GM18511 (cell line): ENCODE results near the gene CFAP20.

Experiments
- ATAC-seq: cut with Tn5 transposase; IDR thresholded peaks from one replicate; pipeline ENCODE4 v1.9.1; 2021; ENCODE audit warnings: mild to moderate bottlenecking, moderate library complexity; ENCODE audit not compliant: unreplicated experiment

The CFAP20 gene

DNA sequence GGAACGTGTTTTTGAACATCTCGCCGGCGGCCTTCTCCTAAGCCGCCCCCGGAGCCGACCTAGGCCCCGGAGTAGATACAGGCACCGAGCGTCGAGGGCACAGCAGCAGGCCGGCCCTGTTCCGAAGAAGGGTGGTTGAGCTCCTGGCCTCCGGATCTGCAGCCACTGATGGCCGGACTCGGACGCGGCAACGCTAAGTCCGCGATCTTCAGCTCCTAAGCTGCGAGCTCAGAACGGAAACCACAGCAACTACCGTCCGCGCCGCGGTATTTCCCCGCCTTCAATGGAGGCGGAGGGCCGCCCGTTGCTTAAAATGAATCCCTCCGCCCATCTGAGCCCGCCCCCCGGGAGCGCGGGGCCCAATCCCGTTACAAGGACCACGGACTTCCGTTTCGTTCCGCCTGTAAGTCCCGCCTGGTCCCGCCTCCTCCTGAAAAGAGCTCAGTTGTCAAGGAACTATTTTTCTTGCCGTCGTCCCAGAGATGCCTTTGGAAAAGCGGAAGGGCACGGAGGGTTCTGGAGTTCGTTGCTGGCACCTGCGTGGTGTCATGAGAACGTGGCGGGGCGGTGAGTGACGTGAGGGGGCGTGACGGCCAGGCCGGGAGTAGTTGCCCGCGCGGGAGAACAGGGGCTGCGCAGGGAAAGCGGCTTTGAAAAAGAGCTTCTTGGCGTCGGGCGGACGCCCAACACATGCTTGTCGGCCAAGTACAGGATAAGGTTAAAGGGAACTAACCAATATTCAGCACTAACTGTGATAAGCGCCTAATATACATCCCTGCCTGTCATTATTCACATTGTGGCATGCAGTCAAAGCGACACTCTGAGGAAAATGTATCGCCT, at the start of gene CFAP20:
Gene CFAP20, minus strand, starts transcription at position 285 of the 840 bp plus-strand sequence. Its CDS starts 266 bp downstream, at position 19.
- peak; percentile 92 for ATAC-seq

DNA sequence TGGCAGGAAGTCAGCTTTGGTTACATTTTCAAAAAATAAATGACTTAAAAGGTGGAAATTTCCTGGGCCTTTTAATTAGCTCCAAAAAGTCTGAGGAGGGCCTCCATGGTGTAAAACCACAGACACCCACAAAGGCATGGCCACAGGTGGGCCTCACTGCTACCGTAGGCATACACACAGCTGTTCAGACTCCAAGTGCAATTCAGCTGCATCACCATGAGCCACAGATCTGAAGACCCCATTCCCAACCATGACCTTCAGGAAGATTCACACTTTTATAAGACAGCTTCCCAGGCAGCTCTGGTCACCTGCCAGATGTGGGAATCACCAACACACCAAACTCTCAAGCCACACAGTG, 48.2 kb upstream of the CFAP20 start:
- ATAC-seq, result no peak

DNA sequence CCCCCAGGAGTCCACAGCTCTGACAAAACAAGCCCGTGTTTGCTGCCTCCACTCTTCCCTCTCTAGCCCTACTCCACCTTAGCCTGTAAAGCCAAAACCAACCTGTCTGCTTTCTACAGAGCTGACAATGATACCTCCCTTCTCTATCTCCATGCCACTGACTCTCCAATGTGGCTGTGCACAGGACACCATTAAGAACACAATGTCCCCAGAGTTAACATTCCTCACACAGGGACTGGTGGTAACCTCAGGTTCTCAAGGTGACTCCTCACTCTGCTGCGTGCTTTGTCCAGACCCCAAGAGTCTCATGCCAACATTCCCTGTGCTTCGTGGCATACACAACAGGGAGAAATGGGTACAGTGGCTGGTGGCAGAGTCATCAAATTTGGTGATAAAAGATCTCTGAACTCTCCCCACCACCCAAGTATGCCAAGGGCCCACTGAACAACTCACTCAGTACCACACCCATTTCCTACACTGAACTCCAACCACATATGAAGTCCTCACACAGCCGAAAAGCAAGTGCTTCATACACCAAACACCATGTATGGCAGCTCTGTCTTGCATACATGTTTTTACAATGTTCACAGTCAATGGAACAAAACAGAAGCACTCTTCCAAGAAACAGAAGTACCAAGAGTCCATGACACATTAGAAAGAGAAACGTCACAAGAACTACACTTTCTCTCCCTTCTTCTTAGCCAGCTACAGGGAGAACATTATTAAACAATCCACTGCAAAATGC, 47.6 kb upstream of the CFAP20 start:
- no peak for ATAC-seq

- no peak for ATAC-seq
Measured at GRCh38 chr16:58170223-58170622, 41.0 kb upstream of the CFAP20 start.

DNA sequence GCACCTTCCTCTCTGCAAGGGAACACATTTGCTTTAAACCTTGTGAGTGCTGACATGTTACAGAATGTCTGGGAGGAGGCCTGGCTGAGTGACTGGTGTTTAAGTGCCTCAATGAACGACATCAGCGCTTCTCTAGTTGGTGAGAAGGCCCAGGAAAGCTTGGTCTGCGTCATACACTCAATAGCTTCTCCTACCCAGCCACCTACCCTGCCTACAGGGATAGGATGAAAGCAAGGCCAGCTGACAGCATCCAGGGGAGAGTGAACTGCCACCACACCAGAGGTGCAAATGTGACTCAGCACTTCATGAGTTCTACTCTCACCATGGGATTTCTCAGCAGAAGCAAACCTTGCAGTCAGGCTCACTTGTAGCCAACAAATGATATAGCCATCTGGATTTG, 31.7 kb upstream of the CFAP20 start:
- ATAC-seq, result no peak

- no peak for ATAC-seq
Measured at GRCh38 chr16:58158725-58159124, 29.5 kb upstream of the CFAP20 start.

DNA sequence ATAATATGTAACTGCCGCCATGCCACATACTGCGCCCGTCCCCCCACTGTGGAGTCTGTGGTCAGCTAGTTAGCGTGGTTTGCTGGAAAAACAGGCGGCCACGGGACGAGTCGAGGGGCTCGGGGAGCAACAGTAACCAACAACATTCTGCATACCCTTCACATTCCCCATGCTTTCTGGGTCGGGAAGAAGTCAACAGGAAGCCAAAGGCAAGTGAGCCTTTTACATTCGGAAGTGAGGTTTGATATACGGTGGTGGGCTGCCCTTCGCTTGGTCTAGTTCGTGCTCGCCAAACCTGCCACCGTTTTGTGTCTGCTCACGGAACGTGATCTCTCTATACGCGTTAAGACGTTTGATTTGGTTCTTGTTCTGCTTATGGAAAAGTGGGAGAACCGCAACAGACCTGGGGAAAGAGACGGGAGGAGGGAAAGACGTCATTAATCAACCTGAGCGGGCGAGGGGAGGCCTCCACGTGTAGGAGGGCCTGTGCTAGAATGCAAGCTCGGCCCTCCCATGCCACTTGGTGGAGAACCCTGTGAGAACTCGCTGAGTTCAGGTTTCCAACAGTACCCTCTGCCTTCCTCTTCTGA, 28.9 kb upstream of the CFAP20 start:
- ATAC-seq, result no peak

DNA sequence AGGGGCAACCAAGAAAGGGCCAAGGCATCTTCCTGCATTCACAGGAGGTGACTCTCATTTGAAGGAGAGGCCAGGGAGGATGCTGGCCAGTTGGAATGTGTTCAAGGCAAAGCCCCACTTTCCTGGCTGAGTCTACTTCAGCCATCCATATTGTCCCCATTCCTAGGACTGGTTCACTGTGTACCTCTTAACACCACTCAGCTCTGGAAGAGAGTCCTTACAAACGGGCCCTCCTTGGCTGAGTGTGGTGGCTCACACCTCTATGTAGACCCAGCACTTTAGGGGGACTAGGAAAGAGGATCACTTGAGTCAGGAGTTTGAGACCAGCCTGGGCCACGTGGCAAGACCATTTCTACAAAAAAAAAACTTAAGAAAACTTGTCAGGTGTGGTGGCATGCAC, 28.1 kb upstream of the CFAP20 start:
- no peak for ATAC-seq

GRCh38 chr16:58155839-58156238, 26.7 kb upstream of the CFAP20 start:
- ATAC-seq, result no peak

DNA sequence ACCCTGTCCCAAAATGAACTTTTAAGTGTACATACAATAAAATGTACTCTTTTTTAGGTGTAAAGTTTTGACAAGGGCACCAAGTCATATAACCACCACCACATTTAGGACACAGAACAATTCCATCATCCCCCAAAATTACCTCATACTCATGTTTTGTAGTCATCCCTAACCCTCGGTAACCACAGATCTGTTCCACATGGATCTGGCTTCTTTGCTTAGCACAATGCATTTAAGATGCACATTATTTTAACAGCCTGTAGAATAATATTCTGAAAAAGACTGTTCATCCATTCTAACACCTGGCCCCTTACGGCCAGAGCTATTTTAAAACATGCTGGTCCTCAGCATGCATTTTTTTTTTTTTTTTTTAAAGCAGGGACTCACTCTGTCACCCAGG, 25.2 kb upstream of the CFAP20 start:
- no peak for ATAC-seq

DNA sequence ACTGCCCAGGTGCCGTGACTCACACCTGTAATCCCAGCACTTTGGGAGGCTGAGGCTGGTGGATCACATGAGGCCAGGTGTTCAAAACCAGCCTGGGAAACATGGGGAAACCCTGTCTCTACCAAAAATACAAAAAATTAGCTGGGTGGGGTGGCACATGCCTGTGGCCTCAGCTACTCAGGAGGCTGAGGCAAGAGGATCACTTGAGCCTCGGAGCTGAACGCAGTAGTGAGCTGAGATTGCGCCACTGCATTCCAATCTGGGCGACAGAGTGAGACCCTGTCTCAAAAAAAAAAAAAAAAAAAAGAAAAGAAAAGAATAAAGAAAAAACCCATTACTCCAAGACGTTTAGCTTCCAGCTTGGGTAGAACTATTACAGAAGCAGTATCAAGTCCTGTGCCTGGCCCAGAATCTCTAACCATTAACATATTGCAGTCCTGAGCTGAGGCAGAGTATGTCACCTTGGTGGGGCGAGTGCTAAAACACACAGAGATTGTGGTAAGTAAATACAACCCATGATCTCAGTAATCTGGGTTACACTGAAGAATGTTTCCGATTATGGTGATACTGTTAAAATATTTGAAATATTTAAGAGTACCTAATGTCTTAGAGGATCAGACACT, 23.2 kb upstream of the CFAP20 start:
- no peak for ATAC-seq

GRCh38 chr16:58148526-58148925, 19.3 kb upstream of the CFAP20 start:
- ATAC-seq, result no peak

- ATAC-seq, result no peak
Measured at GRCh38 chr16:58148099-58148498, 18.9 kb upstream of the CFAP20 start.

DNA sequence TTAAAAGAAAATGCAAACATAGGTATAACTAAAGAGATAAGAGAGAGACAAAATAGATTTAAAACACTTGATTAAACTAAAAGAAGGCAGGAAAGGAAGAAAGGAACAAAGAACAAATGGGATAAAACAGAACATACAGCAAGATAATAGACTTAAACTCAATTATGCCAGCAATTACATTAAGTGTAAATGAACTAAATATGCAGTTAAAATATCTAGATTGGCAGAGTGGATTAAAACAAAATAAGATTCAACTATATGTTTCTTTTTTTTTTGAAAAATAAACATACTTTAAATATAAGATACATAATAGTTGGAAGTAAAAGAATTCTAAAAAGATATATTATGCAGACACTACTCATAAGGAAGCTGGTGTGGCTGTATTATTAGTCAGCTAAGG, 9.7 kb upstream of the CFAP20 start:
- ATAC-seq, result no peak

GRCh38 chr16:58137581-58137980, 8.4 kb upstream of the CFAP20 start:
- ATAC-seq, result no peak

DNA sequence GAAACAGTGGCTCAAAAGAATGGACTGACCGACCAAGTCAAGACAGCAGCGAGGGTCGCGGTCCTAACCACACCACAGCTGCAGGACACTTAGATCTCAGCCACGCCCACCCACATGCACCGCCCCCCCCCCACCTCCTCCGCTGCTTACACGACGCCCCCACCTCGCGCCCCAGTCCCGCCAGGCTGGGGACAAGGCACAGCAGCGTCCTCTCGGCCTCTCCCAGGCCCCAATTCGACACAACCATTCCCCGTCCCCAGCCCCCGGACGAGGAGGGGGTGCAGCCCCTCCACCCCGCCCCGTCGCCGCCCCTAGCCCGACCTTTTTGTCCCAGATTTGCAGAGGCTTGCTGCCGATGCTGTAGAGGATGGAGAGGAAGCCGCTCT, 477 bp downstream of the CFAP20 start:
- peak; percentile 29 for ATAC-seq

- no peak for ATAC-seq
Measured at GRCh38 chr16:58128181-58128631, 975 bp downstream of the CFAP20 start.

DNA sequence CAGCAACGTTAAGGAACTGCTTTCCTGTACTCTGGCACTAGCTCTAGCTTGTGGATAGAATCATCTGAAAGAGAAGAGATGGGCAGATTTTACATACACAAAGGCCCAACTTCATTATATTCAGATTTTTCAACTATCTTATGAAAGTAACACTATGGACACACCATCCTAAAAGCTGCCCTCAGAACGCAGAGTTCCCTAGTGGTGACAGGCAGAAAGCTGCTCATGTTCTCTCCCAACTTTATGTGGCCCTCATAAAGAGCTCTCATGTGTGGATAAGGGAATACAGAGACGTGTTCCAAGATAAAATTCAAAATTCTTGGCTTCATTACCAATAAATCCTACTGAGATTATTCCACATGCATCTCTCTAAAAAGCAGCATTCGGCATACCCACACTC, 1.5 kb downstream of the CFAP20 start:
- no peak for ATAC-seq

DNA sequence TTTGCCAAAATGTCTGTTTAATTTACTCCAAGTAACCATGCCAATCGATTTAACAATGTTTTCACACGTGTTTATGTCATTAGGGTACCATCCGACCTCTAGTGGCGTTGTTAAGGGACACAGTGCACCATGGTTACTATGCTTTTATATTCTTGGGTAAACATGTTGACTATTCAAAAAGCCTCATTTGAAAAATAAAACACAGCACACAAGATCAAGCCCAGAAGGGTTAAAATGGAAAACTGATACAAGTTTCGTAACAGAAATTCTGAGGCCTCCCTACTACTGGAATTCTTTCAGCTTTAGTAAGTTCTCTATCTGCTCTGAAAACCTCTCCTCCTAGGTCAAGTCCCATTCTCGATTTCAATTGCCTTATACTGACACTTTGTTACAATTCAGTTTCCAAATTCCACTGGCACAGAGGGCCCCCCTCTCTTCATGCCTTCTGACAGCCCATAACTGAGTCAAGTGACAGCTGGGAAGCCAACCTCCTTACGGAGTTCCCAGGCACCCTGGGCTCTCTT, 2.1 kb downstream of the CFAP20 start:
- ATAC-seq, result no peak

GRCh38 chr16:58126451-58126961, 2.7 kb downstream of the CFAP20 start:
- no peak for ATAC-seq

DNA sequence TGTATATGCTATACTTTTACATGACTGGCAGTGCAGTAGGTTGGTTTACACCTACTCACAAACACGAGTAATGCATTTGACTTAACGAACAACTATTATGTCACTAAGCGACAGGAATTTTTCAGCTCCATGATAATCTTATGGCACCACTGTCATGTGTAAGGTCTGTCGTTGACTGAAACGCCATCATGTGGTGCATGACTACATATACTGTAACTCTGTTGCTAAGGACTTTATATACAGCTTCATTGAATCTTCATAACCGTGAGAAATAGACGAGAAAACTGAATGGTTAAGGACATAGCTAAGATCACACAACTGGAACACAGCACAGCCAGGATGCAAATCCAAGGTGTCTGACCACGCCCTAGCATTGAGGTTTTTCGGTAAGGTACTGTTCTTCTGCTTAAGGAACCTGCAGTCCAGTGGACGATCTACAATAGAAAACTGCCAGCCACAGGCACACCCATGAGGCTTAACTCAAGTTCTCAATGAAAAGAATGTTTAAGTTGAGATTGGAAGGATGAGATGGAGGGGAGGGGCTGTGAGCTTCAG, 3.3 kb downstream of the CFAP20 start:
- no peak for ATAC-seq
